Endothelial cell of umbilical vein (primary cell): ENCODE data around the gene OR6C2.

ENCODE experiments used
- CTCF ChIP-seq, 2 donors: IDR thresholded peaks; 1 replicate in 1 of 2; 2 replicates in 1 of 2; pipeline ENCODE4 v1.5.1; 2011; ENCODE audit warnings: low read length in 2 of 2, mild to moderate bottlenecking in 2 of 2, moderate library complexity in 2 of 2, control low read depth in 1 of 2, inconsistent platforms in 1 of 2, low read depth in 1 of 2; ENCODE audit not compliant: insufficient read depth in 1 of 2; ENCODE audit errors: extremely low read depth in 1 of 2
- EZH2 ChIP-seq: IDR thresholded peaks from 2 replicates; pipeline ENCODE4 v1.6.1; 2012; ENCODE audit warnings: borderline replicate concordance, low read depth, mild to moderate bottlenecking, moderate library complexity, low read length, inconsistent platforms; ENCODE audit not compliant: severe bottlenecking
- FOS ChIP-seq: IDR thresholded peaks from 2 replicates; pipeline ENCODE4 v1.6.1; 2011; ENCODE audit warnings: mild to moderate bottlenecking, low read length, moderate library complexity, borderline replicate concordance; ENCODE audit not compliant: insufficient read depth
- GATA2 ChIP-seq: IDR thresholded peaks from 2 replicates; pipeline ENCODE4 v1.7.0; 2011; ENCODE audit warnings: low read depth, mild to moderate bottlenecking, moderate library complexity, mixed read lengths, low read length; ENCODE audit not compliant: insufficient read length, insufficient read depth
- JUN ChIP-seq: IDR thresholded peaks from 2 replicates; pipeline ENCODE4 v1.6.1; 2011; ENCODE audit warnings: borderline replicate concordance, low read depth; ENCODE audit not compliant: insufficient read length, insufficient read depth
- POLR2A ChIP-seq: IDR thresholded peaks from 2 replicates; pipeline ENCODE4 v1.6.1; 2012; ENCODE audit warnings: low read depth, mild to moderate bottlenecking, control low read depth, low read length
- POLR2AphosphoS5 ChIP-seq: IDR thresholded peaks from 2 replicates; pipeline ENCODE4 v1.6.1; 2012; ENCODE audit warnings: low read depth, mild to moderate bottlenecking, control low read depth, low read length, moderate library complexity; ENCODE audit not compliant: insufficient read depth

GRCh38 chr12:55407866-55408265 lies 36.0 kb upstream of the OR6C2 start:
- TF ChIP-seq CTCF (IDR thresholded peaks at IDR 0.05; ENCODE audit: extremely low read depth in 1 of 2, insufficient read depth in 1 of 2, low read depth in 1 of 2, low read length in 2 of 2) (no peak), EZH2 (no peak), POLR2A (no peak), GATA2 (no peak), FOS (no peak), POLR2AphosphoS5 (no peak), JUN (no peak)
